Ectodermal cell (in vitro differentiated cells): Measurements from ENCODE around the gene AP3D1.

ENCODE experiments used
- H3K27ac ChIP-seq: 2 replicates; pipeline ENCODE4 v1.7.0; 2013; ENCODE audit warnings: mild to moderate bottlenecking, low read depth, low read length; ENCODE audit not compliant: insufficient read depth, poor library complexity, severe bottlenecking
- H3K27me3 ChIP-seq: 2 replicates; pipeline ENCODE4 v1.7.0; 2013; ENCODE audit warnings: mild to moderate bottlenecking, low read length; ENCODE audit not compliant: insufficient read depth, control insufficient read depth, poor library complexity, severe bottlenecking
- H3K36me3 ChIP-seq: one replicate; pipeline ENCODE4 v1.7.0; 2013; ENCODE audit warnings: low read length; ENCODE audit not compliant: control insufficient read depth, insufficient read depth
- H3K4me1 ChIP-seq: one replicate; pipeline ENCODE4 v1.7.0; 2013; ENCODE audit warnings: low read length; ENCODE audit not compliant: control insufficient read depth, insufficient read depth
- H3K4me3 ChIP-seq: 2 replicates; pipeline ENCODE4 v1.7.0; 2013; ENCODE audit warnings: low read depth, low read length, control low read depth; ENCODE audit not compliant: insufficient read depth
- H3K9me3 ChIP-seq: 2 replicates; pipeline ENCODE4 v1.7.0; 2013; ENCODE audit warnings: mild to moderate bottlenecking, low read length, moderate library complexity; ENCODE audit not compliant: control insufficient read depth
- whole genome bisulfite sequencing, 2 experiments: methylation state at CpG; one replicate each; pipeline ENCODE4 v1.1.7; 2013; ENCODE audit warnings: missing lambda C conversion rate in 2 of 2; 5-methylcytosine and 5-hydroxymethylcytosine counted together

AP3D1 gene

GRCh38 chr19:2117215-2117960, 34.0 kb downstream of the AP3D1 start:
- 95 to 96% methylated on average over 27 of the region's 27 CpGs for WGBS, 2 experiments
- Histone ChIP-seq H3K36me3 (peaks cover 63% of the 10 kb centered on the region), H3K9me3 (no peaks in the 10 kb centered on the region), H3K4me1 (no peaks in the 10 kb centered on the region), H3K27me3 (no peaks in the 10 kb centered on the region), H3K27ac (no peak overlapping the region), H3K4me3 (no peak overlapping the region)

- 97% methylated on average over 25 of the region's 25 CpGs for WGBS, 2 experiments
- Histone ChIP-seq H3K4me1 (no peaks in the 10 kb centered on the region), H3K4me3 (no peak overlapping the region), H3K9me3 (no peaks in the 10 kb centered on the region), H3K36me3 (peaks cover 61% of the 10 kb centered on the region), H3K27me3 (no peaks in the 10 kb centered on the region), H3K27ac (no peak overlapping the region)
These were observed 34.9 kb downstream of the AP3D1 start for GRCh38 chr19:2116507-2116906.

GRCh38 chr19:2115911-2116426, 35.4 kb downstream of the AP3D1 start:
- WGBS, 2 experiments = 96 to 97% methylated on average over 24 of the region's 24 CpGs
- Histone ChIP-seq H3K4me1 (no peaks in the 10 kb centered on the region), H3K9me3 (no peaks in the 10 kb centered on the region), H3K27me3 (no peaks in the 10 kb centered on the region), H3K4me3 (no peak overlapping the region), H3K27ac (no peak overlapping the region), H3K36me3 (peaks cover 55% of the 10 kb centered on the region)

GRCh38 chr19:2115324-2115723, 36.0 kb downstream of the AP3D1 start:
- peaks cover 55% of the 10 kb centered on the region for H3K36me3 ChIP-seq
- no peak overlapping the region for H3K4me3 ChIP-seq
- H3K27me3 ChIP-seq = no peaks in the 10 kb centered on the region
- no peaks in the 10 kb centered on the region for H3K4me1 ChIP-seq
- WGBS, 2 experiments = 95 to 97% methylated on average over 25 of the region's 25 CpGs
- no peaks in the 10 kb centered on the region for H3K9me3 ChIP-seq
- no peak overlapping the region for H3K27ac ChIP-seq

- Histone ChIP-seq H3K27ac (no peak overlapping the region), H3K9me3 (no peaks in the 10 kb centered on the region), H3K4me1 (no peaks in the 10 kb centered on the region), H3K27me3 (no peaks in the 10 kb centered on the region), H3K36me3 (peaks cover 58% of the 10 kb centered on the region), H3K4me3 (no peak overlapping the region)
- WGBS, 2 experiments = 96 to 97% methylated on average over 21 of the region's 21 CpGs
These were observed 36.5 kb downstream of the AP3D1 start for GRCh38 chr19:2114821-2115220.

- H3K27me3 ChIP-seq = no peaks in the 10 kb centered on the region
- H3K4me1 ChIP-seq = no peaks in the 10 kb centered on the region
- no peaks in the 10 kb centered on the region for H3K9me3 ChIP-seq
- H3K36me3 ChIP-seq = peaks cover 64% of the 10 kb centered on the region
- 96 to 97% methylated on average over 9 of the region's 9 CpGs for WGBS, 2 experiments
- no peak overlapping the region for H3K27ac ChIP-seq
- no peak overlapping the region for H3K4me3 ChIP-seq
These were observed 37.1 kb downstream of the AP3D1 start for GRCh38 chr19:2114218-2114617.

GRCh38 chr19:2113439-2114211, 37.7 kb downstream of the AP3D1 start:
- H3K4me3 ChIP-seq = no peak overlapping the region
- H3K9me3 ChIP-seq = no peaks in the 10 kb centered on the region
- H3K27me3 ChIP-seq = no peaks in the 10 kb centered on the region
- H3K27ac ChIP-seq = no peak overlapping the region
- peaks cover 67% of the 10 kb centered on the region for H3K36me3 ChIP-seq
- WGBS, 2 experiments = 95 to 97% methylated on average over 24 of the region's 24 CpGs
- H3K4me1 ChIP-seq = no peaks in the 10 kb centered on the region

GRCh38 chr19:2112516-2113320, 38.6 kb downstream of the AP3D1 start:
- no peaks in the 10 kb centered on the region for H3K9me3 ChIP-seq
- WGBS, 2 experiments = 97% methylated on average over 23 of the region's 23 CpGs
- no peak overlapping the region for H3K4me3 ChIP-seq
- no peak overlapping the region for H3K27ac ChIP-seq
- peaks cover 67% of the 10 kb centered on the region for H3K36me3 ChIP-seq
- no peaks in the 10 kb centered on the region for H3K4me1 ChIP-seq
- no peaks in the 10 kb centered on the region for H3K27me3 ChIP-seq

- no peak overlapping the region for H3K27ac ChIP-seq
- no peaks in the 10 kb centered on the region for H3K9me3 ChIP-seq
- H3K4me1 ChIP-seq = no peaks in the 10 kb centered on the region
- peaks cover 64% of the 10 kb centered on the region for H3K36me3 ChIP-seq
- H3K4me3 ChIP-seq = no peak overlapping the region
- H3K27me3 ChIP-seq = no peaks in the 10 kb centered on the region
- WGBS, 2 experiments = 94 to 96% methylated on average over 20 of the region's 20 CpGs
These were observed 39.5 kb downstream of the AP3D1 start for GRCh38 chr19:2111886-2112285.

- Histone ChIP-seq H3K4me1 (no peaks in the 10 kb centered on the region), H3K36me3 (peaks cover 64% of the 10 kb centered on the region), H3K4me3 (no peak overlapping the region), H3K27me3 (no peaks in the 10 kb centered on the region), H3K27ac (no peak overlapping the region), H3K9me3 (no peaks in the 10 kb centered on the region)
- WGBS, 2 experiments = 96 to 97% methylated on average over 22 of the region's 22 CpGs
These were observed 39.9 kb downstream of the AP3D1 start for GRCh38 chr19:2111425-2111824.
